Astrocyte of the cerebellum (primary cell): ENCODE data around the gene MSH6.

Source experiments
- DNase-seq: peaks from one replicate; pipeline ENCODE4 v3.0.0-alpha.2; 2011; ENCODE audit warnings: low read depth
- H3K4me3 ChIP-seq: 2 replicates; pipeline ENCODE4 v1.5.1; 2011; ENCODE audit warnings: mild to moderate bottlenecking, low read depth, low read length, moderate library complexity
- CTCF ChIP-seq: IDR thresholded peaks from 2 replicates; pipeline ENCODE4 v1.5.1; 2012; ENCODE audit warnings: low read length, low read depth, moderate library complexity, mild to moderate bottlenecking; ENCODE audit errors: missing control alignments
- in situ Hi-C: cut with HindIII; loops from 2 replicates; pipeline ENCODE4 v1.10.0; 2017; ENCODE audit warnings: low sequenced_read_pairs

MSH6 gene

GRCh38 chr2:47796090-47796697 is 13.2 kb downstream of the MSH6 start:
- in situ Hi-C loops, result no loop called here
- no peak overlapping the region for H3K4me3 ChIP-seq
- no peak for DNase-seq
- TF ChIP-seq CTCF, result no peak

GRCh38 chr2:47798631-47799030 is 15.7 kb downstream of the MSH6 start:
- no peak for DNase-seq
- no peak overlapping the region for H3K4me3 ChIP-seq
- in situ Hi-C loops, result no loop called here

GRCh38 chr2:47799031-47799609 is 16.2 kb downstream of the MSH6 start:
- H3K4me3 ChIP-seq, result no peak overlapping the region
- in situ Hi-C loops, result no loop called here
- DNase-seq, result no peak
- no peak for TF ChIP-seq CTCF

More at GRCh38 chr2:47798631-47799030, 15.7 kb downstream of the MSH6 start:
- TF ChIP-seq CTCF, result no peak

GRCh38 chr2:47801118-47801517 is 18.2 kb downstream of the MSH6 start:
- H3K4me3 ChIP-seq, result no peak overlapping the region
- TF ChIP-seq CTCF, result no peak
- in situ Hi-C loops, result no loop called here
- DNase-seq, result no peak

- no peak for TF ChIP-seq CTCF
- H3K4me3 ChIP-seq, result no peak overlapping the region
- DNase-seq, result no peak
- in situ Hi-C loops, result no loop called here
These were observed 20.4 kb downstream of the MSH6 start for GRCh38 chr2:47803363-47803762.

GRCh38 chr2:47803770-47804169 is 20.8 kb downstream of the MSH6 start:
- in situ Hi-C loops, result no loop called here
- no peak overlapping the region for H3K4me3 ChIP-seq
- no peak for DNase-seq
- no peak for TF ChIP-seq CTCF
